Astrocyte (in vitro differentiated cells and primary cell): Measurements from ENCODE around the gene NELFA.

Source experiments
- CTCF ChIP-seq: IDR thresholded peaks from 2 replicates; pipeline ENCODE4 v1.5.1; 2011; ENCODE audit warnings: low read depth, mild to moderate bottlenecking, inconsistent platforms, low read length, moderate library complexity; ENCODE audit not compliant: insufficient read depth
- EZH2 ChIP-seq: IDR thresholded peaks from 2 replicates; pipeline ENCODE4 v1.6.1; 2012; ENCODE audit warnings: mild to moderate bottlenecking, low read length, inconsistent platforms; ENCODE audit not compliant: insufficient read depth

- TF ChIP-seq CTCF (no peak), EZH2 (no peak)
These were observed 1.7 kb downstream of the NELFA start for GRCh38 chr4:2006956-2007653.
